ENCODE measurements around the gene SEC16A.

Gene SEC16A

DNA sequence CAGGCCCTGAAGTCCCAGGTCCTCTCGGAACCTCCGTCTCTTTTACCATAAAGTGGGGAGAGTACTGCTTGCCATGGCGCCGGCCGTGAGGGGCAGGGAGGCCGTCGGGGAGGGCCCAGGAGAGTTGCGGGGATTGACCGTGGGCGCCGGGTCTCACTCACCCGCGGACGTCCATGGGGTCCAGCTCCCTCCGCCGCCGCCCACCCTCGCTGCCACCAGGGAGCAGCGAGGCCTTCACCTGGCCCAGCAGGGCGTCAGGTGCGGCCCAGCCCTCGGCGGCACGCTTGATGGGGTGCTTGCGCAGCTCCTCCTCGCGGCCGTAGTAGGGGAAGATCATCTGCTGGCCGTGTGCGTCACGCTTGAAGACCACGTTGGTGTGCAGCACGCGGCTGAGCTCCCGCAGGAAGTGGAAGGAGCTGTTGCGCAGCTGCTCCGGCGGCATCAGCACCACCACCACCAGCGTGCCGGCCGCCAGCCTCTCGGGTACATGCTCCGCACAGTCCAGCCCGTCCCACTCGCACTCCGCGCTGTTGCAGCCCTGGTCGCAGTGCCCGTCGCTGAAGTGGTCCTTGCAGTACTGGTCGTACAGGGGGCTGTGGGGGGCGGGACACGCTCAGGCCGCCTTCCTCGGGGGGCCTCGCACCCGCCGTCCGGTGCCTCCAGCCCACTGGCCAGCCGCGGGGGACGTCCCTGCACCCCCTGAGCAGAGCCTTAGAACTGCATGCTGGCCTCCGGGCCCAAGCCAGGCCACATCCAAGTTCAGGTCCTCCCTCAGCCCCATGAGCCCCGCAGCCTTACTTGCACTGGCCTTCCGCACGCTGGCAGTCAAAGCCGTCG lies 21.9 kb upstream of the SEC16A start:
- DNase-seq = no peak

DNA sequence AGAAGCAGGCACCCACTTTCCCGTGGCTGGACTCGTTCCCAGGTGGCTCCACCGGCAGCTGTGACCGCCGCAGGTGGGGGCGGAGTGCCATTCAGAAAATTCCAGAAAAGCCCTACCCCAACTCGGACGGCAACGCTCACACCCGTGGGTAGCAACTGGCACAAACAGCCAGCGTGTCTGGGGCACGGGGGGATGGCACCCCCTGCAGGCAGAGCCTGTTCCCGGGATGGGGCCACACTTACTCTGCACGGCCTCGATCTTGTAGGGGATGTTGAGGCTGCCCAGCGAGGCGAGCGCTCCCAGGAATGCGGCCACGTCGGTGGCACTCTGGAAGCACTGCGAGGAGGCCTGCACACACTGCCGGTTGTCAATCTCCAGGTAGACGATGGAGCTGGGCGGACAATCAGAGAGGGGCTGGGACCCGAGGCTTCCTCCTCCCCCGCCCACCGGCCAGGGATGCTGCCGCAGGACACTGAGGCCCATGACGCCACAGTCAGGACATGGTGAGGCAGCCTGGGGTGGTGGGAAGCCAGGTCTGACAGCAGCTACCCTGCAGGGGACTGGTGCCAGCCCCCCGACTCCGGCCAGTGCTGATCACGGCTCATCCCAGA lies 20.2 kb upstream of the SEC16A start:
- no peak for DNase-seq

DNA sequence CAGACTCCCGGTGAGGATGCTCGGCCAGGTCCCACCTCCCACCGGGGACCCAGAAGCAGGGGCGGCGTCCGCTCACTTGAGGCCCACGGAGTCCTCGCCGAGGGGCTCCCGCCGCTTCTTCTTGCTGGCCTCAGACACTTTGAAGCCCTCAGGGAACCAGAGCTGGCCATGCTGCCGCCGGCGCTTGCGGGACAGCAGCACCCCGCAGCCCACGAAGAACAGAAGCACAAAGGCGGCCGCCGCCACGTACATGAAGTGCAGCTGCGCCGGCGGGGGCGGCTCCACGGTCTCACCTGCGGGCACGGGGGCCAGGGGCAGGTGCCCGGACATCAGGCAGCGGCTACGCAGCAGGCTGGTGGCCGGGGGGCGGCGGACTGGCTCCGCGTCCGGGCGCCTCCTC lies 19.4 kb upstream of the SEC16A start:
- no peak for DNase-seq

DNA sequence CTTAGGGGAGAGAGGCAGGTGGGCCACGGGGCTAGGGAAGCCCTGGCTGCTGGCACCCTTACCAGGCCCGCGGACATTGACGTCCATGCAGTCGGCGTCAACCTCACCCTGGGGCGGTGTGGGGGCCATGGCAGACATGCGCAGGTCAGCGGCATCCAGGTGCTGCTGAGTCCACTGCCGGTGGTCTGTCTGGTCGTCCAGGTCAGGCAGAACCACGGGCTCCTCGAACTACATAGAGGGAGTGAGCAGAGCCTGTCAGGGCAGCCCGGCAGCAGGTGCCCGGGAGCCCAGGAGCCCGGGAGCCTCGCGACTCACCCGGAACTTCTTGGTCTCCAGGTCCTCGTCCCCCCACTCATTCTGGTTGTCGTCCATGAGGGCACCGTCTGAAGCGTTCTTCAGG lies 18.8 kb upstream of the SEC16A start:
- no peak for DNase-seq

DNA sequence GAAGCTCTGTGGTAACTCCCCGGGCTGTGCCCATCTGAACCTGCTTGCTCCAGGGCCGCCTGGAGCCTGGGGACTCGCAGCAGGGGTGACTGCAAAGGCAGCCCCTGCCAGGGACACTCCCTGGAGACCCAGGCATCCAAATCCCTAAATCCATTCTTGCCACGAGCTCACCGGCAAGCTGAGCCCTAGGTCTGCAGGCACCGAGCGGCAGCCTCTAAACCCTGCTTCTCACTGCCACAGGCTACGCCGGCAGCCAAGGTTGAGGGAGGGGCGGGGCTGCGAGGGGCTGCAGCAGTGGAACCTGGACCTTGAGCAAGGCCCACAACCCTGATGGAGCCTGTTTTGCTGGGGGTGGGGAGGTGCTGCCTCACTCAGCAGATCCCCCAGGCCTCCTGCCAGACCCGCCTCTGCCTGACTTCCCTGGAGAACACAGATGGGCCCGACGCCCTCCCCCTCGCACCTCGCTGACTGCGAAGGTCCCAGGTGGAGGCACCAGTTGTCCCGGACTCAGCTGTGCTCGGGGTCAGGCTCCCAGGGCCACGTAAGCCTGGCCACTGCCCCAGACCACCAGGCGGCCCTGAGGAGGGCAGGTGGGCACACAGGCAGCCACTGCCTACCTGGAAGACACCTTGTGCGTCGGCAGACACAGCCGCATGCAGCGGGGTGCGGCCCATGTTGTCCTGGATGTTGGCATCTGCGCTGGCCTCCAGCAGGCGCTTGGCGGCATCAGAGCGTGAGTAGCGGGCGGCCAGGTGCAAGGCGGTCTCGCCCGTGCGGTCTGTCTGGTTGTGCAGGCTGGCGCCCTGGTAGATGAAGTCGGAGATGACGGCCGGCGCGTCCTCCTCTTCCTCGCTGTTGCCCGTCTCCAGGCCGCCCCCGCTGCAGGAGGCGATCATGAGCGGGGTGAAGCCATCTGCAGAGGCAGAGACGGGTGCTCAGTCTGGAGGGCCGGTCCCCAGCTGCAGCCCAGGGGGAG lies 17.4 kb upstream of the SEC16A start:
- peak; percentile 29 for DNase-seq

DNA sequence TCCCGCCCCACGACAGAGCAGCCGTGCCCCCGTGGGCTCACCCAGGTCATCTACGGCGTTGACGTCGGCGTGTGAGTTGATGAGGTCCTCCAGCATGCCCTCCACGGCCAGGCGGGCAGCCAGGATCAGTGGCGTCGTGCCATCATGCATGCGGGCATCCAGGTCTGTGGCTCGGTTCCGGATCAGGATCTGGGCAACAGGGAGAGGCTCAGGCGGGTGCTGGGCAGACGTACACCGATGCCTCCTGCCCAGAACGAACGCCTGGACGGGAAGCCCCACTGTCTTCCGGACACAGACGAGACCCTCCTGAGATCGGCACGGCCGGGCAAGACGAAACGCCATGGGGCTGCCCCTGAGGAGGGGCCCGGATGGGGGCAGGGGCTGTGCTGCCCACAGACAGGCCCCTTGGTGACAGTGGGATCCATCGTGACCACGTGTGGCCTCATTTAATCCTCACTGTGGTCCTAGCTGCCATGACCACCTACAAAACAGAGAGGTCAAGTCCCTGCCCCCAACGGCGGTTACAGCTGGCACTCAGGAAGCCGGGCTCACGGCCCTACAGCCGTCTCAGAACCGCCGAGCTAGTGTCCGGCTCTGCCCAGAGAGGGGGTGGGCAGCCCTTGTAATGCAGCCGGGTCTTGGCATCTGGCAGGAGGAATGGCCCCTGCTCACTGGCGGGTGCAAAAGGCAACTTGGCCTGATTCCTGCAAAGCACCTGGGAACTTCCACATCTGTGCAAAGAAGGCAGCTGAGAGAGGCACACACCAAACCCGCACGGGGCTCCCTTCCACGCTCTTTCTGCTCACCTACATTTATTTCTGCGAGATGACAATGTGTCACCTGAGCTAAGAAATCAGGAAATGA lies 16.5 kb upstream of the SEC16A start:
- DNase-seq = no peak

DNA sequence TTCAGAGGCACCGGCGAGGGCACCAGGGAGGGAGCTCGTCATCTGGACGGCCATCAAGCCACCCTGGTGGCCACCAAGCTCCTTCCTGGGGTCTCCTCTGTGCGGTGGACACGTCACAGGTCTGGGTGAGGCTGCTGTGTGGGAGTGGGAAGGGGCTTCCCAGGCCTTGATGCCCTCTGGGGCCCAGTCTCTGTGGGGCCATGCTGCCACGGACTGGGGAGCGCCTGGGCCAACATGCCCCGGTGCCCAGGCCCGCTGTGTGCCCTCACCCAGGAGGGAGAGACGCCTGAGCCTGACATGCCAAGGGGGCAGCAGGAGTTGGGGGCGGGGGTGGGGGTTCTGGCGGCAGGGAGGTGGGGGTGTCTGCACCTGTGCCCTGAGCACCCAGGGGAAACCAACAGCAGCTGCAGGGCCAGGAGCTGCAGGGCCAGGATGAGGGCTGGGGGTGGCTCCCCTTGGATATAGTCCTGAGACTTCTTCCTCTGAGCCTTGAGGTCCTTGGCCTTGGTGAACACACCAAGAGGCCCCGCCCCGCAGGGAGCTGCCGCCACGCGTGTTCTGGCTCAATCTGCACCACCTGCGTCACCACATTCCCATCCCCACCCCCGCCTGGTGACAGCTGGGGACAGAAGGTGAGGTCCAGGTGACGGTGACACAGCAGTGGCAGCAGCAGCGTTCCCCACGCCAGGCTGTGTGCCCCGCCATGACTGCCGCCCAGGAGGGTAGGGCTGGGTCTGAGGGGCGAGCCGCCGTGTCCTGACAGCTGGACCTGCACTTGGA lies 15.3 kb upstream of the SEC16A start:
- DNase-seq = no peak

DNA sequence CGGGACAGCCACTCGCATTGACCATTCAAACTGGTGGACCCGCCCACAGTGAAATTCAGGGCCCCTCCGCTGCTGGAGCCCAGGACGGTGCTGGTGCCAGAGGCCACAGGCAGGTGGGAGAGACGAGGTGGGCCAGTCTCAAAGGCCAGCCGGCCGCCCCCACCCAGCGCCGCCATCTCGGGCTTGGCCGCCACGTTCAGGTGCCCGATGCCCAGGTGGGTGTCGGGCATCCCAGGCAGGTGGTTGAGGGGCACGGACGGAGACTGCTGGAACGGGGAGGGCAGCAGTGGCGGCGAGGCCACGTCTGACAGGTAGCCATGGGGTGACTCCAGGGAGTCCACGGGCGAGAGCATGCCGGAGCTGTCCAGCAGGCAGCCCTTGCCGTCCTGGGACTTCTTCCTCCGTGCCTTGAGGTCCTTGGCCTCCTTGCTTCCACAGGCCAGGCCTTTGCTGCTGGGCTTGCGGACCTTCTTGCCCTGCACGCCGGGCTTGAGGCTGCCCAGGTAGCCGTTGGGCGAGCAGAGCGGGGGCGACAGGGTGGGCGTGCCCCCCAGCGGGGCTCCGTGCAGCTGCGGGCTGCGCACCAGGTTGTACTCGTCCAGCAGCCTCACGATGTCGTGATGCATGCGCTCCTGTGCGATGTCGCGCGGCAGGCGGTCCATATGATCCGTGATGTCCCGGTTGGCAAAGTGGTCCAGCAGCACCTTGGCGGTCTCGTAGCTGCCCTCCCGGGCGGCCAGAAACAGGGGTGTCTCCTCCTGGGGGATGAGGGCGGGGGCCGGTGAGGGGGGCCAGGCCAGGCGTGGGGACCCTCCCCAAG lies 14.2 kb upstream of the SEC16A start:
- DNase-seq = no peak

DNA sequence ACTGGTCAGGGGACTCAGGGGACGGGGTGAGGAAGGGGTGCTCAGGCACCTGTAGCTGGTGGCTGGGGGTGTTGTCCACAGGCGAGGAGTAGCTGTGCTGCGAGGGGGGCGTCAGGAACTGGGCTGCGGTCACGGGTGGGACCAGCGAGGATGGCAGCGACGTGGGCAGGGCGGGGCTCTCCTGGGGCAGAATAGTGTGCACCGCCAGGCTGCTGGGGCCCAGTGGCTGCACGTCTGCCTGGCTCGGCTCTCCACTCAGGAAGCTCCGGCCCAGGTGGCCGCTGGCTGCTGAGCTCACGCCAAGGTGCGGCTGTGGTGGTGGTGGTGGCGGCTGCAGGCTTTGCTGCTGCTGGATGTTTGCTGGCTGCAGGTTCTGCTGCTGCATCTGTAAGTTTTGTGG lies 13.3 kb upstream of the SEC16A start:
- no peak for DNase-seq

DNA sequence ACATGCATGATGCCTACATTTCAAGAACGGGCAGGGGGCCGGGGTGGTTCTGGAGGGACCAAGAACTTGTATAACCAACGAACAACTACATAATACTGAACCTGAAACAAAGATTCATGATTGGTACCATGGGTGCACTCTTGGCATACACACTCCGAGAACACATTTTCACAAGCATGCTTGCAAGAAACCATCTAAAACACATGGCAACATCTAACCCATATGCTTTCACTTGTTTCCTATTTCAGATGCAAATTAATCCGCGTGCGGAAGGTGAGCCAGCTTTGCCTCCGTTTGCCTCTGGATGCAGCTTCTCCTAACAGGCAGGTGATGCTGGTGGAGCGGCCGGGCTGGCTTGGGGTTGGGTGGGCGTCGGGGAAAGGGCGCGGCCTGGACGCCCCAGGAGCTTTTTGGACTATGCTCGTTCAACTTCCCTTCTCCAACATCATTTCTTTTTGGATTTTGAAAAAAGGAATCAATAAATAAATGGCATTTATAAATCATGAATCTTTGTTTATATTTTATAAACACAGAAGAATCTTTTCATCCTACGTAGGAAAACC lies 12.5 kb upstream of the SEC16A start:
- DNase-seq = no peak

DNA sequence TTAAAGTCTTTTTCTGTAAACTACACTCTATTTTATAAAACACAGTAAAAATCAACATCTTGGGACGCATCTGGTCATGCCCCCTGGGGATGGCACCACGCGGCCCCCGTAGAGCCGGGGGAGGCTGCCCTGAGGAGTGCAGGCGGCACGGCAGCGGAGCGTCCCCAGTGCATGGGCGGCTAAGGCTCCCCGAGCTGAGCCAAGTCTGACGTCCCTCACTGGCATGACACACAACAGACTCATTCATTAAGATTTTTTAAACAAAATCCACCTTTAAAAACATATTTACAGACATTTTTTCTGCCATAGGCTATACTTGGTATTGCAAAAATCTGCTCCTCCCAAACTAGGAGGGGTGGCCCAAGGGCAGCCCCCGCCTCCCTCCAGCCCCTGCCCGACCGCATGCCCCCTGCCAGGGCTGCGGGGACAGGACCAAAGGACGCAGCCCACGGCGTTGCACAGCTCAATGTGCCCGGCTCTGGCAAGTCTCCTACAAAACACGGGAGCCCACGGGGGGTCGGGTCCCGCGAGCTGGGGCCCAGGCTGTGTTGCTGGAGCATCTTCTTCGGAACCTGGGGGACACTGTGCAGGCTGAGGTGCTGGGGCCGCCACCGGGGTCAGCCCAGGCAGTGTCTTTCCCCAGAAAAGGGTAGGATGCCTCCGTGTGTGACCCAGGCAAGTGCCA lies 11.8 kb upstream of the SEC16A start:
- DNase-seq = no peak

DNA sequence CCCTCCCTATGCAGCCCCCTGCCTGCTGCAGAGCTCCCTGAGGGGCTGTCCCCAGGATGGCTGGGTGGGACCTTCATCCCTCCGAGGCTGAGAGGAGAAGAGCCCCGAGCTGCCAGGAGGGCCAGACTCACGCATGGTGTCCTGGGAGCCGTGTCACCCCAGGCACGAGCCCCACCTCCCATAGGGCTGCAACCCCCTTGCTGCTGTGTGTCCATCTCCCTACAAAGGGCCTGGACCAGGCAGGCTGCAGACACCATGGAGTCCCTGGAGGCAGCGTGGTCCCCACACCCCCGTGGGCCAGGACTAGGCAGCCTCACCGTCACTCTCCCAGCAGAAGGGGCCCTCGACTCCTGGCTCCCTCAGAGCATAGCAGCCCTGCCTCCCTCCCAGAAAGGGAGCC lies 11.2 kb upstream of the SEC16A start:
- no peak for DNase-seq

DNA sequence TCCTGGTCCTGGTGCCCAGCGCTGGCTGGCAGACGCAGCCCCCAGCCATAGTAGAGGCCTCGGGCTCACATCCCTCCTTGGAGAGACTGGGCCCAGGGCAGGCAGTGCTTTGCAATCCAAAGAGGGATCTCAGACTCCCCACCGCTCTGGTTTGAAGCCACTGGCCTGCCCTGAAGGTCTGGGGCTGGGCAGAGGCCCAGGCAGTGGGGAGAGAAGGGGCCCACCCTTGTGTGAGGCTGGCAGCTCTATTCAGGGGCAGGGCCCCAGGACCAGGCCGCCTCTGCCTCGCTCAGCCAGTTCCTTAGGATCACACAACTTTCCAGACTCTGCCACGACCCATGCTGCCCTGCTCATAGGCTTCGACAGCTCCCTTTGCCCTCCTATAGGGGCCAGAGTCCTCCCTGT lies 10.7 kb upstream of the SEC16A start:
- DNase-seq = no peak

DNA sequence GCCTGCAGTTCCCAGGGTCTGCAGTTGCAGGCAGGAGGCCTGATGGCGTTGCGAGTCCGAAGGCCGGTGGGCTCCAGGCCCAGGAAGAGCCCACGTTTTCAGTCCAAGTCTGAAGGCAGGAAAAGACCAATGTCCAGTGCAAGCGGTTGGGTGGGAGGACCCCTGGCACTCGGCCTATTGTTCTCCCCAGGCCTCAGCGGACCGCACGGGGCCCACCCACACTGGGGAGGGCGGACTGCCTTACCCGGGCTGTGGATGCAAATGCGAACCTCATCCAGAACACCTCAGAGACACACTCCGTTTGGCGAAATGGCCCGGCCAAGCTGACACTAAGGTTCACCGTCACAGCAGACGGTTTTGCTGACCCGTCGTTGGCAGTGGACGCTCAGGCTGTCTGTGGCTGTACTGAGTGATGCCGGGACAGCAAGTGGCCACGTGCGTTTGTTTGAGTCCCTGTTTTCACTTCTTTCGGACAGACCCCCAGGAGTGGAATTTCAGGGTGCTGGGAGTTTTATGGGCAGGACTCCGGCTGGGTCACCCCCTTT lies 10.2 kb upstream of the SEC16A start:
- no peak for DNase-seq

DNA sequence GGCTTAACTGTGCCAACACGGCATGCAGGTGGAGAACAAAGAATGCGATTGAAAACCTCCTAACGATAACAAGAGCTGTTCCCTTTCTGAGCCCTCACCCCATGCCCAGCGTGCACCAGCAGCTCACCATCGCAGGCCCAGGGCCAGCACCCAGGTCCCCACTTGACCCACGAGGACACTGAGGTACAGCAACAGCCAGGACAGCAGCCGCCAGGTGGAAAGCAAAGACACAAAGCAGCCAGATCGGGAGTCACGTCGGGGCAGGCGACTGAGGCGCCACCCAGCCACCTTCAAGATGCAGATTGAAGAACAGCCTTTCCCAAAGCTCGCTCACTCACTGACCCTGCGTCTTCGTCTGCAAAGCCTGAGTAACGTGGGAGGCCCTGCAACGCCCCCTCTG lies 6.9 kb upstream of the SEC16A start:
- DNase-seq = no peak

DNA sequence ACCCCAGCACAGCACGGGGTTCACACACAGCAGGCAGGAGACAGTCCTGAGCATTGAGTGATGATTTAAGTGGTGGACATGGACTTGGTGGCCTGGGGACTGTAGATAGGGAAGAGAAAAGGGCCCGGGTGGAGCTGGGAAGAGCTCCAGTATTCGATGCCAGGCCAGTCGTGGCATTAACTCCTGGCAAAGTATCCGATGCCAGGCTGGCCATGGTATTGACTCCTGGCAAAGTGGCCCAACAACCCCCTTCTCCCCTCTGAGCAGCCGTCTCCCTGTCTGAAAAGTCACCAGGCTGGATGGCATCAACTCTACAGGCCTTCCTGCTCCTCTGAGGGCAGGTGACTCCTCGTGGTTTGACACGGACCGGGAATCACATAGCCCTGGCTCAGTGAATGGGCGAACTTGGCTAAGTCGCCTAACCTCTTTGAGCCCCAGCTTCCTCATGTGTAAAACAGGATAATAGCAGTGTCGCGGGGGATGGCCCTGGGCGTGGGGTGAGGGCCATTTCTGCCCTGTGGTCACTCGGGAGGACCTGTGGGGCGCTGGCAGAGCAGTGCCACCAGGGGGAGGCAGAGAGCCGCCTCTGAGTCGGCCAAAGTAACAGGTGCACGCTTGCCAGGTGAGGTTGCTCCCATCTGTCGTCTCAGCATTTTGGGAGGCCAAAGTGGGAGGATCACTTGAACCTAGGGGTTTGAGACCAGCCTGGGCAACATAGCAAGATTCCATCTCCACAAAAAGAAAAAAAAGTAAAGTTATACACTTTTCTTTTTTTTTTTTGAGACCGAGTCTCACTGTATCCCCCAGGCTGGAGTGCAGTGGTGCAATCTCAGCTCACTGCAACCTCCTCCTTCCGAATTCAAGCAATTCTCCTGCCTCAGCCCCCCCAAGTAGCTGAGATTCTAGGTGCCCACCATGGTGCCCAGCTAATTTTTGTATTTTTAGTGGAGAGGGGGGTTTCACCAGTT lies 5.7 kb upstream of the SEC16A start:
- no peak for DNase-seq

DNA sequence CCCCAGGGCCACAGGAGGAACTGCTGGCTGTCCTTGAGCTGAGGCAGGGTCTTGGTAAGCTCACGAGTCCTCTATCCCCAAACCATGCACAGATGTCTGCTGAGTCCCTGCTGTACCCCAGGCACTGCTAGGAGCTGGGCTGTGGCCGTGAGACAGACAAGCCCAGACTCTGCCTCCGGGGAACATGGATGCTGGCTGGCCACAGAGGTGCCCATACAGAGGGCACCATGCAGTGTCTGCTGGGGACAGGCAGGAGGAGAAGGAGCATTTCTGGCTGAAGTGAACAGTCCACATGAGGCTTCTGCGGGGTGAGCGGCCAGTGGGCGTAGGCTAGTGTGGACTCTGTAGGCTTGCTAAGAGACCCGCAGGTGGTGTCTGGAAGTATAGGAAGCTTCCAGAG lies 4.8 kb upstream of the SEC16A start:
- DNase-seq = no peak
